ENCODE measurements around the gene LARP4B. TPM values are rescaled to one million over a fixed set of nuclear protein-coding genes. Genes with fewer than 3 reads are reported as not detected.
A peak's percentile ranks its signal among the peaks of the same experiment; 100 is the strongest.

The LARP4B gene
- total and polyA plus RNA-seq, 2 of the 13 experiments (the other 11 are each of a cell fraction or from before 2014, with no cell fraction given): 19.5 to 30.2 TPM

GRCh38 chr10:927131-927530 lies 4.4 kb downstream of the LARP4B start:
- Histone ChIP-seq H3K9me3 (ENCODE audit: low read length) (no peaks in the 10 kb centered on the region), H3K9ac (ENCODE audit: insufficient read depth, low read depth, low read length) (no peak overlapping the region), H2AFZ (ENCODE audit: low read length) (no peak overlapping the region), H3K27me3 (ENCODE audit: control insufficient read depth in 1 of 2, insufficient read depth in 2 of 2, low read length in 2 of 2) (peaks cover 0 to 3% of the 10 kb centered on the region in 2 experiments; a peak in 1 of 5 replicates), H3K79me2 (ENCODE audit: insufficient read depth, low read length) (peaks cover 87% of the 10 kb centered on the region), H3K4me3 (replicated peaks in 1 of 3; ENCODE audit: insufficient read depth in 1 of 3, low read depth in 2 of 3, low read length in 3 of 3) (no peak overlapping the region), H3K27ac (ENCODE audit: extremely low read length, insufficient read depth, low read length) (peak overlapping the region; percentile 7), H4K20me1 (ENCODE audit: insufficient read depth, low read length) (peaks cover 83% of the 10 kb centered on the region), H3K4me1 (ENCODE audit: insufficient read depth, low read length) (peaks cover 43% of the 10 kb centered on the region), H3K36me3 (replicated peaks in 1 of 2; ENCODE audit: control insufficient read depth in 1 of 2, insufficient read depth in 2 of 2, low read length in 2 of 2) (peaks cover 6 to 23% of the 10 kb centered on the region in 2 experiments; a peak in 4 of 5 replicates), H3K4me2 (ENCODE audit: low read depth, low read length) (0 out of 2 replicates have a peak overlapping the region, but pooled peaks have one; percentile 25)
- in situ Hi-C loops (cut with HindIII; ENCODE audit: extremely low pct_ligation_motif_present, low pct_unique_long_range_greater_than_20kb) (no loop called here), intact Hi-C loops (cut with micrococcal nuclease; ENCODE audit: unreplicated experiment) (no loop called here)
- no TSS peak for BruUV-seq (replicated peaks)
- no peak for FAIRE-seq
- no peak for DNase-seq (ENCODE audit: low spot score)
- ChIA-PET CTCF (ENCODE audit: low intra/inter-chr PET ratio, low total read pairs) (no interaction called here), POLR2A (no interaction called here)
- ATAC-seq: no peak
- WGBS (ENCODE audit: low lambda C conversion rate): 62% methylated on average over 2 of the region's 2 CpGs
- TF ChIP-seq NCOA1 (CRISPR knock-in tag; IDR thresholded peaks at IDR 0.05) (no peak), LCORL (IDR thresholded peaks at IDR 0.05) (no peak), LCORL (CRISPR knock-in tag; IDR thresholded peaks at IDR 0.05) (no peak), ZSCAN31 (CRISPR knock-in tag; IDR thresholded peaks at IDR 0.05; ENCODE audit: low read depth) (no peak), SNAI1 (CRISPR knock-in tag; IDR thresholded peaks at IDR 0.05; ENCODE audit: borderline replicate concordance) (no peak), NCOA5 (CRISPR knock-in tag; IDR thresholded peaks at IDR 0.05) (no peak), RERE (CRISPR knock-in tag; IDR thresholded peaks at IDR 0.05; ENCODE audit: low read depth) (no peak), ZNF547 (CRISPR knock-in tag; IDR thresholded peaks at IDR 0.05) (no peak), RAD21 (CRISPR knock-in tag; IDR thresholded peaks at IDR 0.05) (no peak), ZNF703 (CRISPR knock-in tag; IDR thresholded peaks at IDR 0.05; ENCODE audit: borderline replicate concordance) (no peak), ZNF296 (CRISPR knock-in tag; conservative IDR thresholded peaks at IDR 0.05) (no peak), ZFP1 (CRISPR knock-in tag; IDR thresholded peaks at IDR 0.05) (no peak), GATAD2A (CRISPR knock-in tag; IDR thresholded peaks at IDR 0.05) (no peak), ZNF652 (CRISPR knock-in tag; IDR thresholded peaks at IDR 0.05; ENCODE audit: borderline replicate concordance, low read depth) (no peak), ZNF207 (IDR thresholded peaks at IDR 0.05; ENCODE audit: borderline replicate concordance) (no peak), ZBTB14 (CRISPR knock-in tag; IDR thresholded peaks at IDR 0.05) (no peak), TARDBP (CRISPR knock-in tag; IDR thresholded peaks at IDR 0.05) (no peak), SRSF1 (optimal IDR thresholded peaks at IDR 0.05; ENCODE audit: low read depth, low read length) (no peak), GABPB1 (CRISPR knock-in tag; IDR thresholded peaks at IDR 0.05) (no peak)
